ENCODE results near the gene SRP54. TPM values are rescaled to one million over a fixed set of nuclear protein-coding genes. Genes with fewer than 3 reads are reported as not detected.

The SRP54 gene
- total and polyA plus RNA-seq, 2 of the 13 experiments (the other 11 are each of a cell fraction or from before 2014, with no cell fraction given), result 42.2 to 207 TPM

GRCh38 chr14:35032562-35032961, 49.8 kb downstream of the SRP54 start (continued):
- TF ChIP-seq ZNF687 (CRISPR knock-in tag; IDR thresholded peaks at IDR 0.05) (no peak), ZNF746 (CRISPR knock-in tag; IDR thresholded peaks at IDR 0.05) (0 out of 2 replicates have a peak, but pooled peaks have one; percentile 6), RXRA (CRISPR knock-in tag; IDR thresholded peaks at IDR 0.05) (peak; percentile 28; the same call in 1 of the 2 replicates), HNF1A (IDR thresholded peaks at IDR 0.05; ENCODE audit: low read depth) (no peak), HNF1A (CRISPR knock-in tag; IDR thresholded peaks at IDR 0.05; ENCODE audit: borderline replicate concordance) (0 out of 2 replicates have a peak, but pooled peaks have one; percentile 21), ZNF775 (CRISPR knock-in tag; IDR thresholded peaks at IDR 0.05; ENCODE audit: borderline replicate concordance) (0 out of 2 replicates have a peak, but pooled peaks have one; percentile 48), GATAD2A (CRISPR knock-in tag; IDR thresholded peaks at IDR 0.05) (no peak), FOXO4 (CRISPR knock-in tag; conservative IDR thresholded peaks at IDR 0.05) (0 out of 2 replicates have a peak, but pooled peaks have one; percentile 86), POLR2AphosphoS2 (IDR thresholded peaks at IDR 0.05; ENCODE audit: low read depth, low read length) (no peak), POLR2G (IDR thresholded peaks at IDR 0.05; ENCODE audit: low read depth, low read length) (0 out of 2 replicates have a peak, but pooled peaks have one; percentile 16)
